K562 (cell line): Measurements from ENCODE around the gene COX19. TPM values are rescaled to one million over a fixed set of nuclear protein-coding genes. Genes with fewer than 3 reads are reported as not detected.

ENCODE experiments used
- ATAC-seq: fragments of 200-7000 bp; cut with Tn5 transposase; 3 replicates; pipeline ENCODE4 v1.9.1; 2020; ENCODE audit warnings: moderate library complexity
- BruUV-seq: library from RNA; stranded (reverse); fragments of 400-500 nt; replicated peaks from 2 replicates; lab custom pipeline; 2021; lab: Mats Ljungman, UMichigan
- CTCF ChIA-PET: fragments of 300-600 bp; formaldehyde crosslinking; extraction: SDS; loops from one replicate; lab custom pipeline; 2021; ENCODE audit warnings: low intra/inter-chr PET ratio; lab: Yijun Ruan, JAX
- POLR2A ChIA-PET: fragments of 300-600, 350-650 bp; sonication (Branson Sonifier 250); formaldehyde crosslinking; extraction: SDS; loops from one replicate; lab custom pipeline; 2021; ENCODE audit warnings: antibody characterized with exemption, inconsistent platforms; lab: Yijun Ruan, JAX
- DNase-seq, 4 experiments: peaks; one replicate each; pipeline versions ENCODE4 v3.0.0 to v3.0.0-alpha.2; 2011 to 2018; ENCODE audit warnings: low spot score in 3 of 4, mixed read lengths in 3 of 4; ENCODE audit errors: extremely low read depth in 1 of 4
- FAIRE-seq: peaks from 2 replicates; lab custom pipeline; 2011; peaks lifted over from hg19 to GRCh38; lab: Jason Lieb, UNC
- H2AFZ ChIP-seq: 2 replicates; pipeline ENCODE4 v1.6.0; 2011; ENCODE audit warnings: low read depth, low read length, control low read depth, inconsistent platforms
- H3K27ac ChIP-seq: fragments of 200-600 bp; 3 replicates; pipeline ENCODE4 v1.8.0; 2011; ENCODE audit warnings: low read depth, mild to moderate bottlenecking, control low read depth, inconsistent platforms, low read length, moderate library complexity, mixed read lengths; ENCODE audit errors: extremely low read depth
- H3K27me3 ChIP-seq, 2 experiments: fragments of 300-600 bp in 1 of 2; 2 replicates in 1 of 2; 3 replicates in 1 of 2; pipeline versions ENCODE4 v1.6.0 to v1.8.0; 2011; ENCODE audit warnings: inconsistent platforms in 2 of 2, low read length in 2 of 2, mild to moderate bottlenecking in 1 of 2, mixed read lengths in 1 of 2, moderate library complexity in 1 of 2; ENCODE audit not compliant: control insufficient read depth in 2 of 2, insufficient read depth in 2 of 2
- H3K36me3 ChIP-seq: fragments of 300-600 bp; 3 replicates; pipeline ENCODE4 v1.8.0; 2011; ENCODE audit warnings: mild to moderate bottlenecking, low read length, inconsistent platforms; ENCODE audit not compliant: control insufficient read depth, insufficient read depth
- H3K4me1 ChIP-seq, 2 experiments: fragments of 200-600 bp in 1 of 2; replicated peaks in 1 of 2; 2 replicates in 1 of 2; 3 replicates in 1 of 2; pipeline versions ENCODE4 v1.5.1 to v1.8.0; 2011; ENCODE audit warnings: inconsistent platforms in 2 of 2, low read length in 2 of 2, mild to moderate bottlenecking in 1 of 2, mixed read lengths in 1 of 2, moderate library complexity in 1 of 2; ENCODE audit not compliant: control insufficient read depth in 2 of 2, insufficient read depth in 2 of 2
- H3K4me2 ChIP-seq: 2 replicates; pipeline ENCODE4 v1.6.1; 2011; ENCODE audit warnings: low read length, control low read depth, inconsistent platforms, mixed read lengths; ENCODE audit not compliant: insufficient read depth
- H3K4me3 ChIP-seq: fragments of 200-600 bp; sonication (generic), shearing (Covaris generic); 2 replicates; pipeline ENCODE4 v1.5.1; 2016; ENCODE audit warnings: control low read depth, inconsistent platforms
- H3K79me2 ChIP-seq: fragments of 200-600 bp; 3 replicates; pipeline ENCODE4 v1.8.0; 2011; ENCODE audit warnings: low read length, inconsistent platforms; ENCODE audit not compliant: control insufficient read depth, insufficient read depth
- H3K9ac ChIP-seq, 2 experiments: 2 replicates each; pipeline versions ENCODE4 v1.6.0 to v1.6.1; 2011; ENCODE audit warnings: low read depth in 2 of 2, low read length in 2 of 2, control low read depth in 1 of 2, inconsistent platforms in 1 of 2, mild to moderate bottlenecking in 1 of 2, mixed read lengths in 1 of 2; ENCODE audit not compliant: insufficient read depth in 1 of 2
- H3K9me1 ChIP-seq: one replicate; pipeline ENCODE4 v1.6.0; 2011; ENCODE audit warnings: inconsistent platforms, mild to moderate bottlenecking, low read length, moderate library complexity; ENCODE audit not compliant: control insufficient read depth, insufficient read depth
- H3K9me3 ChIP-seq: replicated peaks from 2 replicates; pipeline ENCODE4 v1.5.1; 2011; ENCODE audit warnings: low read depth, low read length, inconsistent platforms; ENCODE audit not compliant: control insufficient read depth, insufficient read depth
- H4K20me1 ChIP-seq: replicated peaks from 2 replicates; pipeline ENCODE4 v1.6.1; 2011; ENCODE audit warnings: low read length, inconsistent platforms, mixed read lengths; ENCODE audit not compliant: control insufficient read depth, insufficient read depth
- BCL6 ChIP-seq: fragments of 250-450 bp; sonication (Bioruptor Pico); IDR thresholded peaks from 2 replicates; pipeline ENCODE4 v1.4.0; 2020
- BRCA1 ChIP-seq, 2 experiments: fragments of 450-650 bp in 1 of 2; sonication (generic) in 1 of 2; formaldehyde crosslinking in 1 of 2; IDR thresholded peaks; 2 replicates each; pipeline versions ENCODE4 v1.5.0 to v1.6.1; 2017 to 2020; ENCODE audit warnings: mild to moderate bottlenecking in 1 of 2, missing genetic modification reagents in 1 of 2
- HDAC8 ChIP-seq: fragments of 450-650 bp; IDR thresholded peaks from 2 replicates; pipeline ENCODE4 v1.6.1; 2016; ENCODE audit warnings: mild to moderate bottlenecking, missing genetic modification characterization, moderate library complexity, missing compliant biosample characterization
- KLF1 ChIP-seq: fragments of 450-650 bp; IDR thresholded peaks from 2 replicates; pipeline ENCODE4 v1.6.1; 2016; ENCODE audit warnings: missing genetic modification characterization, missing compliant biosample characterization
- PHF21A ChIP-seq: fragments of 450-650 bp; IDR thresholded peaks from 2 replicates; pipeline ENCODE4 v1.6.1; 2017; ENCODE audit warnings: low read depth, borderline replicate concordance
- RAD21 ChIP-seq, 2 experiments: fragments of 250-450 bp in 1 of 2; fragments of 450-650 bp in 1 of 2; sonication (Bioruptor Pico) in 1 of 2; formaldehyde crosslinking in 1 of 2; IDR thresholded peaks in 1 of 2; conservative IDR thresholded peaks in 1 of 2; 2 replicates each; pipeline versions ENCODE4 v1.4.0 to v1.8.0; 2020 to 2022; ENCODE audit warnings: mild to moderate bottlenecking in 2 of 2, moderate library complexity in 1 of 2
- RCOR1 ChIP-seq, 2 experiments: IDR thresholded peaks; 2 replicates each; pipeline ENCODE4 v1.6.1; 2012; ENCODE audit warnings: low read depth in 2 of 2, low read length in 2 of 2, borderline replicate concordance in 1 of 2, improper control_type of control experiment in 1 of 2
- SMARCC2 ChIP-seq: fragments of 450-650 bp; IDR thresholded peaks from 2 replicates; pipeline ENCODE4 v1.6.1; 2017; ENCODE audit warnings: antibody characterized with exemption, moderate library complexity, mild to moderate bottlenecking, low read depth
- ZC3H4 ChIP-seq: sonication (generic); formaldehyde crosslinking; IDR thresholded peaks from 2 replicates; pipeline ENCODE4 v1.9.0; 2021; ENCODE audit warnings: missing genetic modification reagents, borderline replicate concordance
- ZNF184 ChIP-seq: sonication (generic); formaldehyde crosslinking; IDR thresholded peaks from 2 replicates; pipeline ENCODE4 v1.5.0; 2020; ENCODE audit warnings: missing genetic modification reagents
- ZNF217 ChIP-seq: sonication (generic); formaldehyde crosslinking; IDR thresholded peaks from 2 replicates; pipeline ENCODE4 v1.8.0; 2022; ENCODE audit warnings: mild to moderate bottlenecking, missing genetic modification reagents
- ZNF445 ChIP-seq: fragments of 250-450 bp; sonication (Bioruptor Pico); IDR thresholded peaks from 2 replicates; pipeline ENCODE4 v1.4.0; 2020; ENCODE audit warnings: low read depth, mild to moderate bottlenecking, moderate library complexity
- WGBS: fragments of 100-300 bp; shearing (Covaris generic); methylation state at CpG from one replicate; pipeline ENCODE4 v1.1.6; 2016; ENCODE audit warnings: low coverage, mixed read lengths; ENCODE audit not compliant: insufficient coverage; ENCODE audit errors: missing lambda C conversion rate; 5-methylcytosine and 5-hydroxymethylcytosine counted together
- in situ Hi-C: fragments of 300-500 bp; cut with MboI; formaldehyde crosslinking; loops from 4 replicates; pipeline ENCODE4 v1.15.0; 2018; ENCODE audit warnings: inconsistent platforms, mixed read lengths
- intact Hi-C: fragments of 100-400 bp; cut with micrococcal nuclease; formaldehyde crosslinking; loops from 2 replicates; pipeline ENCODE4 v1.14.2; 2022
- polyA plus RNA-seq, 8 experiments: library from polyadenylated mRNA; depleted of rRNA in 4 of 8; stranded (reverse) in 5 of 8; unstranded in 3 of 8; fragments of >200 nt; fragmentation: Nextera tagmentation in 2 of 8; fragmentation: Illumina TruSeq in 1 of 8; extraction: Ambion mirVana in 2 of 8; extraction: Trizol in 1 of 8; gene quantifications; 2 replicates each; pipeline versions ENCODE4 v1.2.1 to v1.2.3, GENCODE V29; 2011 to 2014; ENCODE audit warnings: inconsistent platforms in 1 of 8, missing spikeins in 1 of 8
- total RNA-seq, 7 experiments: library from RNA; depleted of rRNA in 6 of 7; stranded (reverse); fragments of >200 nt in 6 of 7; fragmentation: Illumina TruSeq in 2 of 7; extraction: Trizol in 2 of 7; gene quantifications; 2 replicates each; pipeline versions ENCODE4 v1.2.1 to v1.2.3, GENCODE V29; 2011 to 2021; ENCODE audit warnings: low replicate concordance in 1 of 7
- TF ChIP-seq, protein P1 (sequence below): fragments of 250-450 bp; sonication (Bioruptor Pico); IDR thresholded peaks from 2 replicates; pipeline ENCODE4 v1.8.0; 2022; ENCODE audit warnings: inconsistent platforms, mild to moderate bottlenecking, moderate library complexity, borderline replicate concordance

The COX19 gene
- total and polyA plus RNA-seq, 9 of the 15 experiments (the other 6 are each of a cell fraction or from before 2014, with no cell fraction given) = 5.2 to 10.5 (median 7.9) TPM

DNA sequence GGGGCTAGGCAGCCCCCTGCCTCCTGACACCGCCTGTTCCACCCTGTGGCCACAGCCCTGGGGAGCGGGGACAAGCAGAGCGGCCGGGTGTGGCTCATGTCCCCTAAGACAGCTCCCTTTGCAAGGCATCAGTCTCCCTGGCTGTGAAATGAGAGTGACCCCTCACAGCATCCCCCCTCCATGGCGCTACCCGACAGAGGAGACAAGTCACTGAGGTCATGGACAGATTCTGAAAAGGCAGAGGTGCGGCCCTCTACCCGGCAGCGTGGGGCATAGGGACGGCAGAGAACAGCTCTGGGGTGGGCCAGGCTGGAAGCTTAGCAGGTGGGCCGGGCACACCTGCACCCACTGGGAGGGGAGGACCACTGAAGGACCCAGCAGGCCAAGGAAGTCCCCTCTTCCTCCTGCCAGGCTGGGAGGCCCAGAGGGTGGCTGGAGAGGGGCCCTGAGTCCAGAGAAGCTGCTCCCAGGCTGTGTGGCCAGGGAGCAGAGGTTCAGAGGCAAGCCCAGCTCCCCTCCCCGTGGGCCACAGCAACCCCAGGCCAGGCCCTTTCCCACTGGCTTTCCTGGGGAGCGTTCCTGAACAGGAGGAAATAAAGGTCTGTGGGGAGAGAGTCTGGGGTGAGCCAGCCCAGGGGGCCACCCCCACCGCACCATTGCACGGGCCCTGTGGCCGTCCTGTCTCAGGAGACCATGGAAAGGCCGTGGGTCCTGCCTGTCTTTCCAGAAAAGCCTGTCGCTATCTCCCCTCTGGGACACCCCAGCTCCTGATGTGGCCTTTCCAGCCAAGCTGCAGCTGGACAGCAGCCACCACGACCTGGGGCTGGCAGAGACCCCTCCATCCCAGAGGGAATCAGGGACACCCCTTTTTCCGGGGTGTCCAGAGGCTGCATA is 22.6 kb downstream of the COX19 start (continued):
- TF ChIP-seq BCL6 = no peak

DNA sequence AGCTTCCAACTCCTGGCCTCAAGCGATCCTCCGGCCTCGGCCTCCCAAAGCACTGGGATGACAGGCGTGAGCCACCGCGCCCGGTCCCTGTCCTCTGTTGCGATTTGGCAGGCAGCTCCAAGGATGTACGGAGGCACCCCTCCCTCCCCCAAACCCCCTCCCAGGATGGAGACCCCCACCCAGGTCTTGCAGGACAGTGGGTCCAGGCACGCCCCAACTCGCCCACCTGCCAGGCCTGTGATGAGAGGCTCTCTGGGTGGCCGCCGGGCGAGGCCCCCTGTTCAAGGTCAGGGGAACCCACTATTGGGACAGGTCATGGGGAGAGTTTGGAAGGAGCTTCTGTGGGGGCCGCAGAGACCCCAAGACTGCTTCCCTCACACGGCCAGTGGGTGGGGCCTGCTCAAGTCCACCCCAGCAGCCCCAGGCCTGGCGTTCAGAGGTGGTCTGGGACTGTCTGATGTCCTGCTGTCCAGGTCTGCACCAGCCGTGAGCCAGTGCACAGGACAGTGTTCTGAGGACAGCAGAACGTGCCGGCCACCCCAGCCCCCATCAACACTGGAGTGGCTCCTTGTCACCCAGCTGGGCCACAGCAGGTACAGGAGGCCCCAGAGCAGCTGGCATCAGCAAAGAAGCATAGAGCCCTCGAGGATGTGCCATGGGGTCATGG is 23.3 kb downstream of the COX19 start:
- Histone ChIP-seq H3K9me3 (no peaks in the 10 kb centered on the region), H4K20me1 (peaks cover 15% of the 10 kb centered on the region; the same call in 1 of the 2 replicates), H3K9ac (no peak overlapping the region), H3K9me1 (no peaks in the 10 kb centered on the region), H3K4me1 (peaks cover 0 to 43% of the 10 kb centered on the region in 2 experiments; a peak in 2 of 5 replicates), H3K36me3 (no peaks in the 10 kb centered on the region), H3K27me3 (peaks cover 46 to 70% of the 10 kb centered on the region in 2 experiments), H3K4me2 (no peak overlapping the region), H2AFZ (no peak overlapping the region), H3K79me2 (no peaks in the 10 kb centered on the region), H3K27ac (no peak overlapping the region), H3K4me3 (no peak overlapping the region)
- in situ Hi-C loops (no loop called here), intact Hi-C loops (no loop called here)
- no peak for FAIRE-seq
- BruUV-seq = no TSS peak
- DNase-seq = no peak
- WGBS = 11% methylated on average over 11 of the region's 21 CpGs
- no peak for TF ChIP-seq PHF21A
- TF ChIP-seq ZNF445 (CRISPR knock-in tag) = no peak
- TF ChIP-seq KLF1 = no peak
- no peak for TF ChIP-seq ZC3H4 (CRISPR knock-in tag)
- TF ChIP-seq RCOR1 (IDR thresholded peaks at IDR 0.05; ENCODE audit: borderline replicate concordance in 1 of 2, low read depth in 2 of 2, low read length in 2 of 2) = no peak
- TF ChIP-seq HDAC8 (tag) = no peak
- TF ChIP-seq, protein P1, sequence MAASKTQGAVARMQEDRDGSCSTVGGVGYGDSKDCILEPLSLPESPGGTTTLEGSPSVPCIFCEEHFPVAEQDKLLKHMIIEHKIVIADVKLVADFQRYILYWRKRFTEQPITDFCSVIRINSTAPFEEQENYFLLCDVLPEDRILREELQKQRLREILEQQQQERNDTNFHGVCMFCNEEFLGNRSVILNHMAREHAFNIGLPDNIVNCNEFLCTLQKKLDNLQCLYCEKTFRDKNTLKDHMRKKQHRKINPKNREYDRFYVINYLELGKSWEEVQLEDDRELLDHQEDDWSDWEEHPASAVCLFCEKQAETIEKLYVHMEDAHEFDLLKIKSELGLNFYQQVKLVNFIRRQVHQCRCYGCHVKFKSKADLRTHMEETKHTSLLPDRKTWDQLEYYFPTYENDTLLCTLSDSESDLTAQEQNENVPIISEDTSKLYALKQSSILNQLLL = no peak
- TF ChIP-seq RAD21 (CRISPR knock-in tag; conservative IDR thresholded peaks at IDR 0.05 in 1 of 2, IDR thresholded peaks at IDR 0.05 in 1 of 2) = no peak
- no peak for TF ChIP-seq SMARCC2
- no peak for TF ChIP-seq BRCA1 (IDR thresholded peaks at IDR 0.05)
- no peak for TF ChIP-seq BRCA1 (CRISPR knock-in tag; IDR thresholded peaks at IDR 0.05)
- TF ChIP-seq ZNF217 (CRISPR knock-in tag) = no peak
- no peak for TF ChIP-seq ZNF184 (CRISPR knock-in tag)
- POLR2A ChIA-PET = interaction anchor here (0.5 to 1.0 kb wide), 3 partner anchors 15 to 434 kb away, joined by 3 to 8 read pairs (median 3); no protein-coding TSS in a partner anchor
- no peak for ATAC-seq
- CTCF ChIA-PET = no interaction called here
